H7 (cell line): ENCODE results near the gene ADIPOQ. TPM values are rescaled to one million over a fixed set of nuclear protein-coding genes. Genes with fewer than 3 reads are reported as not detected.
"Not testable (repeated sequence)": the region's sequence is repeated elsewhere in the genome, so short reads cannot be mapped to it uniquely, and the experiment has no call there.

Experiments
- DNase-seq: peaks from one replicate; pipeline ENCODE4 v3.0.0; 2012
- H3K27me3 ChIP-seq: 2 replicates; pipeline ENCODE4 v1.6.0; 2011; ENCODE audit warnings: mild to moderate bottlenecking, low read length; ENCODE audit not compliant: control insufficient read depth, insufficient read depth
- H3K36me3 ChIP-seq: replicated peaks from 2 replicates; pipeline ENCODE4 v1.5.1; 2011; ENCODE audit warnings: low read length; ENCODE audit not compliant: control insufficient read depth, insufficient read depth
- H3K4me3 ChIP-seq: 2 replicates; pipeline ENCODE4 v1.5.1; 2011; ENCODE audit warnings: low read depth, mild to moderate bottlenecking, control low read depth, low read length, moderate library complexity; ENCODE audit not compliant: insufficient read depth
- total RNA-seq: library from RNA; depleted of rRNA; stranded (reverse); fragments of >200 nt; shearing (Covaris generic); gene quantifications from 2 replicates; pipeline ENCODE4 v1.2.3, GENCODE V29; 2014; rRNA removed

The ADIPOQ gene
- total RNA-seq, 1 experiment from 2014 or later = not detected

GRCh38 chr3:186890911-186891310 lies 48.4 kb downstream of the ADIPOQ start:
- Histone ChIP-seq H3K4me3 (no peak overlapping the region), H3K27me3 (no peaks in the 10 kb centered on the region), H3K36me3 (no peaks in the 10 kb centered on the region)
- DNase-seq = no peak

GRCh38 chr3:186893071-186893470 lies 50.6 kb downstream of the ADIPOQ start:
- H3K4me3 ChIP-seq, H3K36me3 ChIP-seq, H3K27me3 ChIP-seq, DNase-seq: not testable (repeated sequence)

DNA sequence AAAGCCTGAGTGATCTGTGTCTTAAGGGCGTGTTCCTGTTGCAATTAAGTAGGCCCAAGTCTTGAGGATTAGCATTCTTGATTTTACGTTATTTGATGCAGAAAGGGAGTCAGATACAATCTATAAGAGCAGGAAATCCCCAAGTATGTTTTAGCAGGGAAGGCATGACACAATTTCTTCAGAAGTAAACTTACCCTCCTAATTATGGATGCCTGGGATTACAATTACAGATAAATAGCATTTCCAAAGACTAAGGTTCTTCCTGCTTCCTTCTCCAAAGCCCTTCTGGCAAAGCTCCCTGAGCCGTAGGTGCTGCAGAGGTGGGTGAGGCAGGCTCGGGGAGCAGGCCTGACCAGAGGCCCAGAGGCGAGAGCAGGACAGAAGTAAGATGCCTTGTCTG lies 52.9 kb downstream of the ADIPOQ start:
- no peak for DNase-seq
- Histone ChIP-seq H3K27me3 (no peaks in the 10 kb centered on the region), H3K4me3 (no peak overlapping the region), H3K36me3 (no peaks in the 10 kb centered on the region)

DNA sequence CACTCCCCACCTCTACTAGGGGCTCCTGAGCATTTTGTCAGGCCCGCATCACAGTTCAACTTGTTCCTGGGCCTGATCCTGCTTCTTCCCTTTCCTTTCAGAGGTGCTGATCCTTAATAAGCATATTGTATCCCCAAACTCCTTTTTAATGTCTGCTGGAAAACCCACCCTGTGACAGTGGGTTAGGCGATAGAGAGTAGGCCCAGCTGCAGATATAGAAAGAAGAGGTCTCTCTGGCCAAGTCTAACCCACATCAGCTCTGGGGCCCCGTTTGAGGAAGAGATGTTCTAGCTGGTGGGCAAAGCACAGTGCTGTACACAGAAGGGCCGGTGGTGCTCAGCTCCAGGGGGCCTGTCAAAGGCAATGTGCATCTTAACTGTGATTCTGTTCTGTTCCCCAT lies 53.5 kb downstream of the ADIPOQ start:
- no peaks in the 10 kb centered on the region for H3K27me3 ChIP-seq
- no peak overlapping the region for H3K4me3 ChIP-seq
- no peaks in the 10 kb centered on the region for H3K36me3 ChIP-seq
- DNase-seq = no peak

- no peak for DNase-seq
- Histone ChIP-seq H3K36me3 (no peaks in the 10 kb centered on the region), H3K4me3 (no peak overlapping the region), H3K27me3 (no peaks in the 10 kb centered on the region)
Measured at GRCh38 chr3:186896875-186897274, 54.4 kb downstream of the ADIPOQ start.

GRCh38 chr3:186901135-186901734 lies 58.7 kb downstream of the ADIPOQ start:
- no peaks in the 10 kb centered on the region for H3K27me3 ChIP-seq
- DNase-seq = no peak
- no peak overlapping the region for H3K4me3 ChIP-seq
- no peaks in the 10 kb centered on the region for H3K36me3 ChIP-seq

GRCh38 chr3:186902154-186902553 lies 59.6 kb downstream of the ADIPOQ start:
- H3K36me3 ChIP-seq = no peaks in the 10 kb centered on the region
- H3K4me3 ChIP-seq = no peak overlapping the region
- no peak for DNase-seq
- no peaks in the 10 kb centered on the region for H3K27me3 ChIP-seq

- H3K27me3 ChIP-seq = no peaks in the 10 kb centered on the region
- DNase-seq = no peak
- no peak overlapping the region for H3K4me3 ChIP-seq
- H3K36me3 ChIP-seq = no peaks in the 10 kb centered on the region
Measured at GRCh38 chr3:186902713-186903112, 60.2 kb downstream of the ADIPOQ start.

- DNase-seq, H3K36me3 ChIP-seq, H3K27me3 ChIP-seq, H3K4me3 ChIP-seq: not testable (repeated sequence)
Measured at GRCh38 chr3:186903676-186904075, 61.2 kb downstream of the ADIPOQ start.

GRCh38 chr3:186907075-186907474 lies 64.6 kb downstream of the ADIPOQ start:
- H3K36me3 ChIP-seq, DNase-seq, H3K27me3 ChIP-seq, H3K4me3 ChIP-seq: not testable (repeated sequence)

Other genes starting within 250 kb of the ADIPOQ start
- gene AHSG, start 229.7 kb upstream of the ADIPOQ start, total RNA-seq = not detected in 2 replicates
- gene FETUB, start 202.3 kb upstream of the ADIPOQ start, total RNA-seq = not detected in 2 replicates
- gene HRG, start 176.7 kb upstream of the ADIPOQ start, total RNA-seq = 0.14 TPM in 1 of 2 replicates, not detected in the other
- not detected in 2 replicates for gene KNG1, start 125.4 kb upstream of the ADIPOQ start, total RNA-seq
- gene EIF4A2, start 59.1 kb upstream of the ADIPOQ start, total RNA-seq = 523 and 819 TPM in 2 replicates
- gene RFC4, start 36.2 kb upstream of the ADIPOQ start, total RNA-seq = 105 and 131 TPM in 2 replicates
- gene ST6GAL1, start 87.8 kb downstream of the ADIPOQ start, total RNA-seq = 53.5 and 62.2 TPM in 2 replicates